ENCODE measurements around the gene SYNPO2L. TPM values are rescaled to one million over a fixed set of nuclear protein-coding genes. Genes with fewer than 3 reads are reported as not detected.
A peak's percentile ranks its signal among the peaks of the same experiment; 100 is the strongest.

The SYNPO2L gene
- total RNA-seq, 1 donor from 2014 or later: not detected

DNA sequence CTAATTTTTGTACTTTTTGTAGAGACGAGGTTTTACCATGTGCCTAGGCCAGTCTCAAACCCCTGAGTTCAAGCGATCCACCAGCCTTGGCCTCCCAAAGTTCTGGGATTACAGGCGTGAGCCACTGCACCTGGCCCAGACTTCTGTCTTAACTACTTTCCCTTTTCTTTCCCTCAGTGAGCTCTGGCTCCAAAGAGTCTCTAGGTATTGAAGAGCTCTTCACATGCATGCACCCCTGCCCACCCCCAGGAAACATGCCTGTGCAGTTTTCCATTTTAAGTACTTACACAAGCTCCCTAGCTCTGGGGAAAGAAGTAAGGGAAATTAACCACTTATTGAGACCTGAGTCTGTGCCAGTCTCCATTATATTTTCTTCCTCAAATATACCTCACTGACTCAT lies 16.5 kb downstream of the SYNPO2L start:
- TF ChIP-seq, protein P1, sequence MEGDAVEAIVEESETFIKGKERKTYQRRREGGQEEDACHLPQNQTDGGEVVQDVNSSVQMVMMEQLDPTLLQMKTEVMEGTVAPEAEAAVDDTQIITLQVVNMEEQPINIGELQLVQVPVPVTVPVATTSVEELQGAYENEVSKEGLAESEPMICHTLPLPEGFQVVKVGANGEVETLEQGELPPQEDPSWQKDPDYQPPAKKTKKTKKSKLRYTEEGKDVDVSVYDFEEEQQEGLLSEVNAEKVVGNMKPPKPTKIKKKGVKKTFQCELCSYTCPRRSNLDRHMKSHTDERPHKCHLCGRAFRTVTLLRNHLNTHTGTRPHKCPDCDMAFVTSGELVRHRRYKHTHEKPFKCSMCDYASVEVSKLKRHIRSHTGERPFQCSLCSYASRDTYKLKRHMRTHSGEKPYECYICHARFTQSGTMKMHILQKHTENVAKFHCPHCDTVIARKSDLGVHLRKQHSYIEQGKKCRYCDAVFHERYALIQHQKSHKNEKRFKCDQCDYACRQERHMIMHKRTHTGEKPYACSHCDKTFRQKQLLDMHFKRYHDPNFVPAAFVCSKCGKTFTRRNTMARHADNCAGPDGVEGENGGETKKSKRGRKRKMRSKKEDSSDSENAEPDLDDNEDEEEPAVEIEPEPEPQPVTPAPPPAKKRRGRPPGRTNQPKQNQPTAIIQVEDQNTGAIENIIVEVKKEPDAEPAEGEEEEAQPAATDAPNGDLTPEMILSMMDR (IDR thresholded peaks at IDR 0.05; ENCODE audit: insufficient read depth, low read length, severe bottlenecking): no peak
- DNase-seq (ENCODE audit: low read depth): no peak
- Histone ChIP-seq H3K27me3 (ENCODE audit: control insufficient read depth, insufficient read depth, low read length) (no peaks in the 10 kb centered on the region), H3K4me3 (ENCODE audit: low read depth, low read length) (no peak overlapping the region), H3K36me3 (ENCODE audit: control insufficient read depth, insufficient read depth, low read length) (no peaks in the 10 kb centered on the region)
- no peak for FAIRE-seq

DNA sequence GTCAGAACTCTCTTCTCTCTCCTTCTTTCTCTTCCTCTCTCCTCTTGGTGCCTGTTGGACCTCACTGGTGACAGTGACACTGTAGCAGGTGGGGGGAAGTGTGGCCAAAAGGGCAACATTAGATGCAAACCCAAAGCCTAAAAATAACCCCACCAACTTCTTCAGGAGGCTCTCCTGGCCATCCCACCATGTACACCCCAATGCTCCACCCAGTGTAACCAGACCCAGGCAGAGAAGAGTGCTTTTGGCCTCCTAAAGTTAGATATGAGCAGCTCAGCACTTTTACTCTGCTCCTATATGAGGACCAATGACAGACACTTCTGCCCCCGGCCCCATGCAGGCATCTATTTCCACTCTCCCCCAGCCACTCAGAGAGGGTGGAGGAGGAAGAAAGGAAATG lies 20.0 kb downstream of the SYNPO2L start:
- DNase-seq (ENCODE audit: low read depth) (no peak), FAIRE-seq (no peak)
- Histone ChIP-seq H3K4me3 (ENCODE audit: low read depth, low read length) (no peak overlapping the region), H3K27me3 (ENCODE audit: control insufficient read depth, insufficient read depth, low read length) (no peaks in the 10 kb centered on the region), H3K36me3 (ENCODE audit: control insufficient read depth, insufficient read depth, low read length) (no peaks in the 10 kb centered on the region)
- TF ChIP-seq, protein P1 (IDR thresholded peaks at IDR 0.05; ENCODE audit: insufficient read depth, low read length, severe bottlenecking): no peak

DNA sequence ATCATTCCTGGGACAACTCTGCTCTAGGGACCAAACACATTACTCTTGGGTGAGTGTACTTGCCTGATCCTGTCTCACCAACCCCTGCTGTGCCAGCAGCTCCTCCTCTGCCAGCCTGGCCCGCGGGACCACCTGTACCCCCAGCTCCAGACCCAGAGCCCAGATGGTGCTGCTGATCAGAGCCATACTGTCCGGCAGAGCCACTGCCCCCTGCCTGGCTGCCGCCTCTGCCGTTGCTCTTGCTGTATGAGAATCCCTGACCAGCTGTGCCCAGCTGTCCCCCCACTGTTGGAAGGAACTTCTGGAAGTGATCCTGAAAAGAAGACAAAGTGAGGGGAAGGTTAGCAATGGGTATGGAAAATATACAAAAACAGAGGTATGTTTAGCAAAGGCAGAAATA lies 21.4 kb downstream of the SYNPO2L start:
- TF ChIP-seq, protein P1 (IDR thresholded peaks at IDR 0.05; ENCODE audit: insufficient read depth, low read length, severe bottlenecking): no peak
- Histone ChIP-seq H3K4me3 (ENCODE audit: low read depth, low read length) (no peak overlapping the region), H3K36me3 (ENCODE audit: control insufficient read depth, insufficient read depth, low read length) (no peaks in the 10 kb centered on the region), H3K27me3 (ENCODE audit: control insufficient read depth, insufficient read depth, low read length) (no peaks in the 10 kb centered on the region)
- FAIRE-seq: no peak
- DNase-seq (ENCODE audit: low read depth): no peak

DNA sequence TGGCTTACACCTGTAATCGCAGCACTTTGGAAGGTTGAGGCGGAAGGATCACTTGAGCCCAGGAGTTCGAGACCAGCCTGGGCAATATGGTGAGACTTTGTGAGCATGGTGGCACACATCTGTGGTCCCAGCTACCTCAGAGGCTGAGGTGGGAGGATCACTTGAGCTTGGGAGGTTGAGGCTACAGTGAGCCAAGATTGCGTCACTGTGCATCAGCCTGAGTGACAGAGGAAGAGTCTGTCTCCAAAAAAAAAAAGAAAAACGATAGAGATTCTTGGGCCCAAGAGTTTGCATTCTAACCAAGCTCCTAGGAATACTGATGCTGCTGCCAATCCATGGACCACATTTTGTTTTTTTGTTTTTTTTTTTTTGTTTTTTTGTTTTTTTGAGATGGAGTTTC lies 26.7 kb downstream of the SYNPO2L start:
- H3K4me3 ChIP-seq (ENCODE audit: low read depth, low read length): no peak overlapping the region
- TF ChIP-seq, protein P1 (IDR thresholded peaks at IDR 0.05; ENCODE audit: insufficient read depth, low read length, severe bottlenecking): no peak
- H3K36me3 ChIP-seq (ENCODE audit: control insufficient read depth, insufficient read depth, low read length): no peaks in the 10 kb centered on the region
- FAIRE-seq (no peak), DNase-seq (ENCODE audit: low read depth) (no peak)
- H3K27me3 ChIP-seq (ENCODE audit: control insufficient read depth, insufficient read depth, low read length): no peaks in the 10 kb centered on the region

DNA sequence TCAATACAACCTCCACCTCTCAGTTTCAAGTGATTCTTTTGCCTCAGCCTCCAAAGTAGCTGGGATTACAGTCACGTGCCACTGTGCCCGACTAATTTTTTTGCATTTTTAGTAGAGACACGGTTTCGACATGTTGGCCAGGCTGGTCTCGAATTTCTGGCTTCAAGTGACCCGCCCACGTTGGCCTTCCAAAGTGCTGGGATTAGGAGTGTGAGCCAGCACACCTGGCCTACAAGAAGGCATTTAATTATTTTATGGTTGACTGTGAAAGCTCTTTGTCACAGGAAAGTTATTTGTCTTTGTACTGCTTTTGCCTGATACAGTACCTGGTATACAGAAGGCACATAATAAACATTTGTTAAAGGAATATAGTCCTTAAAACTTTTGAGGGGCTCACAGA lies 27.4 kb downstream of the SYNPO2L start:
- no peaks in the 10 kb centered on the region for H3K27me3 ChIP-seq (ENCODE audit: control insufficient read depth, insufficient read depth, low read length)
- no peak overlapping the region for H3K4me3 ChIP-seq (ENCODE audit: low read depth, low read length)
- peak; percentile 37 for DNase-seq (ENCODE audit: low read depth)
- TF ChIP-seq, protein P1 (IDR thresholded peaks at IDR 0.05; ENCODE audit: insufficient read depth, low read length, severe bottlenecking): no peak
- FAIRE-seq: no peak
- H3K36me3 ChIP-seq (ENCODE audit: control insufficient read depth, insufficient read depth, low read length): no peaks in the 10 kb centered on the region

DNA sequence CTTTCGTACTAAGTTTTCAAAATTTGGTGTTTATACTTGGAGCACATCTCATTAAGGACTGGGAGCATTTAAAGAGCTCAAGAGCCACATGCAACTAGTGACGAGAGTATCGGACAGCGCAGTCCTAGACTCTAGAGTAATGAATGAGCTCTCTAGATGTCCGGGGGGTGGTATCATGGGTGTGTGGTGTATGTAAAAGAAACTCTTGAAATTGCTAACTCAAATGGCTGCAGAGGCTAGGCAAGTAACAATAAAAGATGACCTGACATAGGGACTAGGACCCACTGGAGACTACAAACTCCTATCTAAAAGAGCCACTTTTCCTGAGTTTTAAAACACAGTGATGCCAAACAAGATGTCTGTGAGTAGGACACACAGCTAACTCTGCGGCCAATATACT lies 28.5 kb downstream of the SYNPO2L start:
- DNase-seq (ENCODE audit: low read depth): no peak
- Histone ChIP-seq H3K36me3 (ENCODE audit: control insufficient read depth, insufficient read depth, low read length) (no peaks in the 10 kb centered on the region), H3K27me3 (ENCODE audit: control insufficient read depth, insufficient read depth, low read length) (no peaks in the 10 kb centered on the region), H3K4me3 (ENCODE audit: low read depth, low read length) (no peak overlapping the region)
- TF ChIP-seq, protein P1 (IDR thresholded peaks at IDR 0.05; ENCODE audit: insufficient read depth, low read length, severe bottlenecking): no peak
- no peak for FAIRE-seq

All from bronchial epithelial cell (primary cell).